Amygdala (tissue), 56 donors: ENCODE measurements around the gene C10orf67.
A peak's percentile ranks its signal among the peaks of the same experiment; 100 is the strongest.
"Not testable (repeated sequence)": the region's sequence is repeated elsewhere in the genome, so short reads cannot be mapped to it uniquely, and the experiment has no call there.

Experiments
- DNase-seq, 56 donors: peaks; one replicate each; lab custom pipeline; 2025; lab: John Stamatoyannopoulos, UW

Gene C10orf67

GRCh38 chr10:23326544-23327307 lies 17.9 kb downstream of the C10orf67 start:
- no peak for DNase-seq

- DNase-seq, result no peak
Observed at GRCh38 chr10:23325132-23325531, 19.5 kb downstream of the C10orf67 start.

- no peak for DNase-seq
Observed at GRCh38 chr10:23324351-23324750, 20.2 kb downstream of the C10orf67 start.

GRCh38 chr10:23322082-23322481 lies 22.5 kb downstream of the C10orf67 start:
- no peak for DNase-seq

GRCh38 chr10:23319835-23320234 lies 24.8 kb downstream of the C10orf67 start:
- no peak for DNase-seq

- DNase-seq, result no peak
Observed at GRCh38 chr10:23318359-23318758, 26.2 kb downstream of the C10orf67 start.

GRCh38 chr10:23317416-23317815 lies 27.2 kb downstream of the C10orf67 start:
- no peak for DNase-seq

GRCh38 chr10:23316406-23316805 lies 28.2 kb downstream of the C10orf67 start:
- DNase-seq, result no peak

- DNase-seq, result no peak
Observed at GRCh38 chr10:23315966-23316365, 28.6 kb downstream of the C10orf67 start.

GRCh38 chr10:23314835-23315239 lies 29.8 kb downstream of the C10orf67 start:
- DNase-seq, result peak in 12 of 56 donors; percentile 3 to 65 (median 11)

- DNase-seq, result no peak
Observed at GRCh38 chr10:23311034-23311433, 33.6 kb downstream of the C10orf67 start.

GRCh38 chr10:23310404-23310803 lies 34.2 kb downstream of the C10orf67 start:
- no peak for DNase-seq

GRCh38 chr10:23299961-23300360 lies 44.6 kb downstream of the C10orf67 start:
- not testable (repeated sequence) for DNase-seq

- DNase-seq, result no peak
Observed at GRCh38 chr10:23294638-23295247, 49.9 kb downstream of the C10orf67 start.

- DNase-seq, result no peak
Observed at GRCh38 chr10:23293973-23294590, 50.5 kb downstream of the C10orf67 start.

GRCh38 chr10:23293145-23293724 lies 51.4 kb downstream of the C10orf67 start:
- DNase-seq, result peak in 21 of 56 donors; percentile 3 to 72 (median 16)

- peak in 26 of 56 donors; percentile 2 to 51 (median 16) for DNase-seq
Observed at GRCh38 chr10:23291551-23292334, 52.9 kb downstream of the C10orf67 start.

GRCh38 chr10:23284674-23285335 lies 59.8 kb downstream of the C10orf67 start:
- DNase-seq, result no peak

GRCh38 chr10:23284155-23284554 lies 60.4 kb downstream of the C10orf67 start:
- DNase-seq, result no peak

GRCh38 chr10:23283680-23284079 lies 60.9 kb downstream of the C10orf67 start:
- no peak for DNase-seq
